ENCODE results near the gene BMPER.

- no peak for TF ChIP-seq POLR2A (IDR thresholded peaks at IDR 0.05)
- TF ChIP-seq CTCF (IDR thresholded peaks at IDR 0.05), result no peak
Measured at GRCh38 chr7:34015651-34016050, 110.3 kb downstream of the BMPER start.

Measured in testis (tissue), 2 donors.